ENCODE measurements around the gene APBA3. TPM values are rescaled to one million over a fixed set of nuclear protein-coding genes. Genes with fewer than 3 reads are reported as not detected.

APBA3 gene
- total RNA-seq, 1 donor from 2014 or later = 24.7 TPM

GRCh38 chr19:3803114-3803888, 41.8 kb upstream of the APBA3 start:
- H3K27me3 Mint-ChIP-seq (ENCODE audit: unreplicated experiment) = peaks cover 28% of the 10 kb centered on the region
- TF ChIP-seq CTCF (IDR thresholded peaks at IDR 0.05) = no peak
- no peak overlapping the region for H3K27ac Mint-ChIP-seq (ENCODE audit: unreplicated experiment)
- H3K9me3 Mint-ChIP-seq (ENCODE audit: unreplicated experiment) = no peaks in the 10 kb centered on the region
- no peak for DNase-seq (ENCODE audit: extremely low spot score, unreplicated experiment)
- H3K36me3 Mint-ChIP-seq (ENCODE audit: unreplicated experiment) = no peaks in the 10 kb centered on the region
- peaks cover 4% of the 10 kb centered on the region for H3K4me1 Mint-ChIP-seq (ENCODE audit: unreplicated experiment)
- H3K4me3 Mint-ChIP-seq (ENCODE audit: unreplicated experiment) = no peak overlapping the region

DNA sequence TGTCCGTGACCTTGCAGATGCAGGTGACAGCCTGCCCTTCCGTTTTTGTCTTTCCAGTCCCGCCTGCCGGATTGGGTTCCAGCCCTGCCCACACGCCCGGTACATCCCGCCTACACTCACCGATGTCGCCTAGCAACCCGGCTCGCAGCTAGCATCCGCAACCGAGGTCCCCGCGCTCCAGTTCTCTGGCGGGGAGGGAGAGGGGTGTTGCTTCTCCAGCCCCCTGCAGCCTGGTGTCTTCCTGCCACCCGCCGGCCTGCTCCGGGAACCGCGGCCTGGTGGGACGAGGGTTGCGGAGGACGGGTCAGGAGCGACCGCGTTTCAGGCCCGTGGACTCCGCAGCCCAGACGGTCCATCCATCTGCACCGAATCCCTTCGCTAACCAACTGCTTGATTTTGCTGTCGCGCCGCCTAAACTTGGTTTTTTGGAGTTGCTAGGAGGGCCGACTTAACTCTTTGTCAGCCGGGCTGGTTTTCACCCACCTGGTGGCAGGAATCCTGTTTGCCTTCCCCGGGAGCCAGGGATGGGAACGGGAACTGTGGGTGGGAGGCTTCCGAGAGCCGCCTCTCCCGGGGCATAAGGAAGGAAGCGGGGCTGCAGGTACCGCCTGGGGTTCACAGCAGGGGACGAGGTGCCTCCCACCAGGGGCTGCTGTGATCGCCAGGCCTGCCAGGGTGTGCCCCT, 40.1 kb upstream of the APBA3 start:
- DNase-seq (ENCODE audit: extremely low spot score, unreplicated experiment) = no peak

DNA sequence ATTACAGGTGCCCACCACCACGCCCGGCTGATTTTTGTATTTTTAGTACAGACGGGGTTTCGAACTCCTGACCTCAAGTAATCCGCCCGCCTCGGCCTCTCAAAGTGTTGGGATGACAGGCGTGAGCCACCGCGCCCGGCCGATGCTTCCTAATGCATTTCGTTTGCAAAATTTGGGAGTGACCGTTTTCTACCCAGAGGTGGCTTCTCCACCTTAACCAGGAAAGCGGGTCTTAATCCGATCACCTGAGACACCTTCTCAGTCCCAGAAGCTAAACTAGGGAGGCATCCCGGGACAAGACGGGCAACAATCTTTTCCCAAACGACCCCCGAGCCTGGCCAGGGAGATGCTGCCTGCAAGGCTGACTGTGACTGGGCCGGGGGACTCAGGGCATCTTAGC, 39.5 kb upstream of the APBA3 start:
- TF ChIP-seq CTCF (IDR thresholded peaks at IDR 0.05) = no peak
- no peak for DNase-seq (ENCODE audit: extremely low spot score, unreplicated experiment)
- peaks cover 7% of the 10 kb centered on the region for H3K9me3 Mint-ChIP-seq (ENCODE audit: unreplicated experiment)
- H3K27me3 Mint-ChIP-seq (ENCODE audit: unreplicated experiment) = peaks cover 30% of the 10 kb centered on the region
- H3K4me3 Mint-ChIP-seq (ENCODE audit: unreplicated experiment) = no peak overlapping the region
- H3K4me1 Mint-ChIP-seq (ENCODE audit: unreplicated experiment) = peaks cover 4% of the 10 kb centered on the region
- no peaks in the 10 kb centered on the region for H3K36me3 Mint-ChIP-seq (ENCODE audit: unreplicated experiment)
- H3K27ac Mint-ChIP-seq (ENCODE audit: unreplicated experiment) = no peak overlapping the region

More for the DNA sequence above, 40.1 kb upstream of the APBA3 start:
- no peaks in the 10 kb centered on the region for H3K36me3 Mint-ChIP-seq (ENCODE audit: unreplicated experiment)
- H3K27ac Mint-ChIP-seq (ENCODE audit: unreplicated experiment) = no peak overlapping the region
- peaks cover 4% of the 10 kb centered on the region for H3K4me1 Mint-ChIP-seq (ENCODE audit: unreplicated experiment)
- H3K4me3 Mint-ChIP-seq (ENCODE audit: unreplicated experiment) = no peak overlapping the region
- H3K27me3 Mint-ChIP-seq (ENCODE audit: unreplicated experiment) = peaks cover 30% of the 10 kb centered on the region
- peaks cover 5% of the 10 kb centered on the region for H3K9me3 Mint-ChIP-seq (ENCODE audit: unreplicated experiment)
- peak; percentile 24 for TF ChIP-seq CTCF (IDR thresholded peaks at IDR 0.05)

DNA sequence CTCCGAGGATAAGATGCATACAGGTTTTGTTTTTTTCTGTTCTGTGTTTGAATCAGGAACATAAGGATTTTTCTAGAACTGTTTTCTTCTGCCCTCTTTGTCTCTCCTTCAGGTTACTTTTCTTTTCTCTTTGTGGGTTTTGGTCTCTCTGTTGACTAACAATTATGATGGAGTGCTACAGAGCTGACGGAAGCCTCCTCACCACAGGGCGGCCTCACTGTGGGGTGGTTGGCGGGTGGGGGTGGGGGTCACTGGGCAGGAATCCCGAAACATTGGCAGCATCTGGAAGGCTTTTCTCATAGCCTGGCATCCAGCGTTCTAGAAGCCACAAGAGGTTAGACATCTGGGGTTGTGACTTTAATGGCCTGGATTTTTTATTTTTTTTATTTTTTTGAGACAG, 36.6 kb upstream of the APBA3 start:
- no peak overlapping the region for H3K4me3 Mint-ChIP-seq (ENCODE audit: unreplicated experiment)
- no peak for TF ChIP-seq CTCF (IDR thresholded peaks at IDR 0.05)
- H3K27ac Mint-ChIP-seq (ENCODE audit: unreplicated experiment) = no peak overlapping the region
- peaks cover 7% of the 10 kb centered on the region for H3K9me3 Mint-ChIP-seq (ENCODE audit: unreplicated experiment)
- peaks cover 4% of the 10 kb centered on the region for H3K4me1 Mint-ChIP-seq (ENCODE audit: unreplicated experiment)
- H3K27me3 Mint-ChIP-seq (ENCODE audit: unreplicated experiment) = peaks cover 32% of the 10 kb centered on the region
- no peaks in the 10 kb centered on the region for H3K36me3 Mint-ChIP-seq (ENCODE audit: unreplicated experiment)
- no peak for DNase-seq (ENCODE audit: extremely low spot score, unreplicated experiment)

GRCh38 chr19:3796358-3796757, 34.9 kb upstream of the APBA3 start:
- Mint-ChIP-seq H3K4me3 (ENCODE audit: unreplicated experiment) (no peak overlapping the region), H3K27me3 (ENCODE audit: unreplicated experiment) (peaks cover 24% of the 10 kb centered on the region)

More at GRCh38 chr19:3796358-3796757, 34.9 kb upstream of the APBA3 start:
- H3K27ac Mint-ChIP-seq (ENCODE audit: unreplicated experiment) = no peak overlapping the region
- H3K9me3 Mint-ChIP-seq (ENCODE audit: unreplicated experiment) = peaks cover 7% of the 10 kb centered on the region
- DNase-seq (ENCODE audit: extremely low spot score, unreplicated experiment) = no peak
- no peak for TF ChIP-seq CTCF (IDR thresholded peaks at IDR 0.05)
- H3K4me1 Mint-ChIP-seq (ENCODE audit: unreplicated experiment) = peaks cover 2% of the 10 kb centered on the region
- no peaks in the 10 kb centered on the region for H3K36me3 Mint-ChIP-seq (ENCODE audit: unreplicated experiment)
